ACHN (cell line): ENCODE measurements around the gene VAV2.

Experiments
- DNase-seq: peaks from one replicate; pipeline ENCODE4 v3.0.0-alpha.2; 2015
- in situ Hi-C: cut with HindIII; loops from 2 replicates; pipeline ENCODE4 v1.10.0; 2017; ENCODE audit warnings: low sequenced_read_pairs, low pct_ligation_motif_present, low pct_unique_long_range_greater_than_20kb

VAV2 gene

DNA sequence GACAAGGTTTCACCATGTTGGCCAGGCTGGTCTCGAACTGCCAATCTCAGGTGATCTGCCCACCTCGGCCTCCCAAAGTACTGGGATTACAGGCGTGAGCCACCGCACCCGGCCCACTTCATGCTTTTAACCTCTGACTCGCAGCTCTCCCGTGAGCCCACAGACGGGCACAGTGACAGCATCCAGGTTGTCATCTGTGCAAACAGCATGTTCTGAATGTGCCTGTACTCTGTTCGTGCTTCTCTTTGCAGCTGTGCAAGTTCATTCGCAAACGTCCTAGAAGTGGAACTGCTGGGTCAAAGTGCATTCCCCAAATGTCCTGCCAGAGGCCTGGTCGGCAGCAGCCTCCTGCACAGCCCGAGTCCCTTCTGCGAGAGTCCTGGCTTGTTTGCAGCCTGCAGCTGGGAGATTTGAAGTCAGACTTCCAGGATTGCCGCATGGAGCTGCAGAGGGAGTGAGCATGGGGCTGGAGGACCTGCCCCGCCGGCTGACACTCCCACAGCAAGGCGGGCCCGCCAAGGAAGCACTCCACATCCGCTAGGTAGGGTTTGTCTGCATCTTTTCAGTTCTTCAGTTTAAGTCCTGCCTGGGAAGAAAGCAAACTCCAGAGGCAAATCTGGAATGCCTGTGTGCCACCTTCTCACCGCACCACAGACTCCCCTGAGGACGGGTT lies 36.6 kb upstream of the VAV2 start:
- DNase-seq = no peak
- in situ Hi-C loops = no loop called here

DNA sequence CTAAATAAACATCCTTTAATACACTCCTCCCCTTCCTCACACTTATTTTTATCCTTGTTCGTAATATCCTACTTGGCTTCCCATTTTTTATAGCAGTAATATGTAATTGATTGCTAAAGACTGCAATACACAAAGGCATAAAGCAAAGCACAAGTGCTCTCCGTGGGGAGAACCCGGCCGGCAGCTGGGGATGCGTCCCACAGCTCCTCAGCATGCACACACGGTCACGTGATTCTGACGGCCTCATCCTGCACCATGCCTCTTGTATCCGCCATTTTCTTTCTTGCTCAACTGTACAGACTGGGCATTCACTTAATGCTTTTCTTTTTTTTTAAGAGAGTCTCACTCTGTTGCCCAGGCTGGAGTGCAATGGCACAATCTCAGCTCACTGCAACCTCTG lies 36.0 kb upstream of the VAV2 start:
- no peak for DNase-seq
- in situ Hi-C loops = no loop called here

DNA sequence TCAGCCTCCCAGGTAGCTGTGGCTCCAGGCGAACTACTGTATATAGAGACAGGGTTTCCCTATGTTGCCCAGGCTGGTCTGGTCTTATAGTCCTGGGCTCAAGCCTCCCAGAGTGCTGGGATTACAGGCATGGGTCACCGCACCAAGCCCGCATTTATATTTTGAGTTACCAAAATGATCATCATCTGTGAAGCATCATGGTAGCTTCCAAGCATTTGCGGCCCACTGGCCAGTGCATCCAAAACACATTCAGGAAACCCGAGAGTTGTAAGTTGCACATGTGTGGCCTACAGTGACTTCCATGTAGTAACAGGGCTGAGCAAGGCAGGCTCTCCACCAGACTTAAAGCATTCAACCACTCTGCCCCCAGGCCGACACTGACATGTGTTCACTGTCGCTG lies 35.4 kb upstream of the VAV2 start:
- in situ Hi-C loops = no loop called here
- no peak for DNase-seq

DNA sequence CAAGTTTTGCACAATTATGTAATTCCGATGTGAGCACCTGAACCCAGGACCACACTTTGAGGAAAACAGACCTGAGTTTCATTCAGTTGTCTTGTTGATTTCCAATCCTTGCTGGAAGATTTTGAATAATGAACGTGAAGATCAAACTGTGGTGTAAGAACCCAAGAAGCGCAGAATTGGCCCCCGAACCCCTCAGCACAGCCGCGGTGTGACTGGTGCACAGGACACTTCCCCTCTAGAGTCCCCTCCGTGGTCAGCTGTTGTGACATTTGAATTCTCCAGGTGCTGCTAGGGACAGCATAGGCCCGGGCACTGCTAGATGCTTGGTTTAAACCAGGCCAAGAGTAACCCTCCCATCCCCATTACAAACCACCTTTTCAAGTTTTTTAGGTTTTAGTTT lies 34.9 kb upstream of the VAV2 start:
- in situ Hi-C loops = no loop called here
- DNase-seq = no peak

DNA sequence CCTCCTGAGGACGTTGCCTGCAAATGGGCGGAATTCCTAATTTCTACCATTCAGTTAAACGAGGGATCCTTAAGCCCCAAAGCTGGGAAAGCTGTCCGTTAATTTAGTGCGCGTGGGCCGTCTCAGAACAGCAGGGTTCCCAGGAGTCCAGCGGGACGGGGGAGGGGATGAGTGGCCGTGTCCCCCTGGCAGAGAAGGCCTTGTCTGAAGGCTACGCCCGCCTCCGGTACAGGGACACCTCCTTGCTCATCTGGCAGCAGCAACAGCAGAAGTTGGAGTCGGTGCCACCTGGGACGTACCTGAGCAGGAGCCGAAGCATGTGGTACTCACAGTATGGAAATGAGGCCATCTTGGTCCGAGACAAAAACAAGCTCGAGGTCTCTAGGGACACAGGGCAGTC lies 34.5 kb upstream of the VAV2 start:
- no peak for DNase-seq
- in situ Hi-C loops = no loop called here

DNA sequence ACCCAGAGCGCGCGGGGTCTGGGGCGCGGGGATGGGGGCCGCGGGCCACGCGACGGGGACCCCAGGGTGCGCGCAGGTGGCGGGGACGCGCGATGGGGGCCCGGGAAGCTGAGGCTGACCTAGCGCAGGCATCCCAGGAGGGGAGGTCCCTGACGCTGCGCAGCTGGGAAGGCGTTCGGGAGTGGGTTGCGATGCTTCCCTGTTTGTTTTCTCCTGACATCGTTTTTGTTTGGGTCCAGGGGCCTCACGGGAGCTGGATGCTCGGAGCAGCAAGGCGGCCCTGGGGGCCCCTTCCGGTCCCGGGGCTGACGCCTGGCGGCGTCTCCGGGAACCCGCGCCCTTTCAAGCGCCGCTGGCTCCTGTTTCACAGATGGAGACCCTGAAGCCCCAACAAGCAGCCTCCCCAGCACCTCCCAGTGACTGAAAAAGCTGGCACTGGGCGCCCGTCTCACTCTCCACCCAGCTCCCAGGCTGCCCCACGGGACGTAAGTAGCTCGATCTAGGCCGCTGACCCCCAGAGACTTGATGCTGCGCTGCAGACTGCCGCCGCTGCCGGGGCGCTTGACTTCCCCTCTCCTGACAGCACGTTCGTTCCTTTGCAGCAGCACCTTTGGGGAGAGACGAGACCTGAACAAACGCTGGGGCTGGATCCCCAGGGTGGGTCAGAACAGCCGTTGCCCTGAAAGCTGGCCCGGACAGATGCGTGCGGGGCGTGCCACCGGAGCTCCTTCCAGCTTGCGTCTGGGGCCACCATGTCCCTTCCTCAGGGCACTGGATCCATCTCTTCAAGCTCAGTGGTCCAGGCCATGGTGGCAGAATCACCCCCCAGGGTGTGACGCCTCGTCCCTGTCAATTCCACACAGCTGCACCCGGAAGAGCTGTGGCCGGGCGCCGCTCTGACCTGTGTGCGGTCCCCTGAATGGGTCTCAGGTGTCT lies 33.8 kb upstream of the VAV2 start:
- peak; percentile 31 for DNase-seq

DNA sequence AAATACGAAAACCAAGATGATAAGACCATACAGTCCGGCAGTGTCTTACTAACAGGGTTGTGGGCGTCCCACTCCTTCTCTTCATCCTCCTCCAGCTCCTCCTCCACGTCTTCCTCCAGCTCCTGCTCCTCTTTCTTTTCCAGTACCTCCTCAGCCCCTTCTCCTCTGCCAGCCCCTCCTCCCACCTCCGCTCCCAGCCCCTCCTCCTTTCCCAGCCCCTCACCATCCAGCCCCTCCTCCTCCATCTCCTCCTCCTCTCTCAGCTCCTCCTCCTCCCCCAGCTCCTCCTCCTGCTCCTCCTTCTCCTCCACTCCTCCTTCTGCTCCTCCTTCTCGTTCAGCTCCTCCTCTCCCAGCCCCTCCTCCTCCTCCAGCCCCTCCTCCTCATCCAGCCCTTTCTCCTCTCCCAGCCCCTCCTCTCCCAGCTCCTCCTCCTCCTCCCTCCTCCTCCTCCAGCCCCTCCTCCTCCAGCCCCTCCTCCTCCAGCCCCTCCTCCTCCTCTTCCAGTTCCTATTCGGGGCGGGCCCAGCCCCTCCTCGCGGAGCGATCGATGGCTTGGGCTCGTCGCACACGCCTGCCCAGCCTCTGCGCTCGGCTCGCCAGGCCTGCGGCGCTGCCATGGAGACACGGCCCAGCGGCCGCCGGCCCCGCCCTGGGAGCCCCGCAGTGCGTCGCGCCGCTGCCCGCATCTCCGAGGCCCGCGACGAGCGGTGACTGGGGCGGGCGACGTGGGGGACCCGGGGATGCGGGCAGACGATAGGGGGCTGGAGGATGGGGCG lies 32.9 kb upstream of the VAV2 start, which contains the start of gene BRD3OS:
Gene BRD3OS (plus strand): TSS at position 654 of the 778 bp plus-strand sequence. CDS start 1,267 bp downstream, outside the sequence.
- in situ Hi-C loops = no loop called here
- peak; percentile 94 for DNase-seq

More for the DNA sequence above, 33.8 kb upstream of the VAV2 start:
- in situ Hi-C loops = no loop called here

DNA sequence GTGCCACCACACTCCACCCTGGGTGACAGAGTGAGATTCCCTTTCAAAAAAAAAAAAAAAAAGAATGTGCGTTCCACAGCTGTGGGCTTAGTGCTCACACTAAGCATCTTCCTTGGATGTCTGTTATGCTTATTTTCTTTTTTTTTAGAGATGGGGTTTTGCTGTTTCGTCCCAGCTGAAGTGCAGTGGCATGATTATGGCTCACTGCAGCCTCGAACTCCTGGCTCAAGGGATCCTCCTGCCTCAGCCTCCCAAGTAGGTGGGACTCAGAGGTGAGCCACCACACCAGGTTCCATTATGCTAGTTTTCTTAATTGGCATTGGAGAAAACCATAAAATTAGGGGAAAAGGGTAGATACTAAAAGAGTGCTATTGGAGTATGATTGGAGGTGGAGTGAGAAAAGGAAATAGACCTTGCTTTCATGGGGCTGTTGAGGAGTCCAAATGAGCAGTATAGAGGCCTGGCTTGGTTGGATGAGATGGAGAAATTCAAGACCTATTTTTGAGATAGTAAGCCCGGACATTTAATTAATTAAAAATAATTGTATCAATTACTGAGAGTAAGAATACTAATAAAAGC lies 32.2 kb upstream of the VAV2 start:
- DNase-seq = no peak
- in situ Hi-C loops = no loop called here

DNA sequence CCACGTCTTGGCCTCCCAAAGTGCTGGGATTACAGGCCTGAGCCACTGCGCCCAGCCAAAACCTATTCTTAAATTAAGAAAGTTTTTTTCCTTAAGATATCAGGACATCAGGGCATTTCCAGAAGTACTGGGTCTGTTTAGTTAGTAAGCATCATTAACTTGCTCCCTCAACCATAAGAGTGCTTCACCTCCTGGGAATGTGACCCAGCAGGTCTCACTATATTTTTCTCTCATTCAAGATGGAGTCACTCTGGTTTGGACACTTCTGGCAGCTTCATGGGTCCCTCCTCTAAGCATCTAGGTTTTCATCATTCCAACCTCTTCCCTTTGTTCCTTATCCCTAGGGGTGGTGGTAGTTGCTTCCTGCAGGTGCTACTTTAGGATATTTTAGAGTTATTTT lies 22.8 kb upstream of the VAV2 start:
- peak; percentile 27 for DNase-seq
- in situ Hi-C loops = no loop called here

DNA sequence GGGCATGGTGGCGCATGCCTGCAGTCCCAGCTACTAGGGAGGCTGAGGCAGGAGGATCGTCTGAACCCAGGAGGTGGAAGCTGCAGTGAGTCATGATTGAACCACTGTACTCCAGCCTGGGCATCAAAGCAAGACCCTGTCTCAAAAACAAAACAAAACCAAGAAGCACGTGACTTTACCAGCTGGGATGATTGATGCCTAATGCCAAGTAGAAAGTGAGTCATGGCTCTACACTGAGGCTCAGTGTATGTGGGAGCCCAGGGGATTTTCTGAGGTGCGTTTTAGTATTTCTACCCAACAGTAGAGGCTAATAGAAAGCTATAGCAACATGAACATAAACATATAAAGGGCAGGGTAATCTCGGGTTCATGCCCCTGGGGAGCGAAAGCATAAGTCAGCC lies 19.3 kb upstream of the VAV2 start:
- in situ Hi-C loops = no loop called here
- no peak for DNase-seq

DNA sequence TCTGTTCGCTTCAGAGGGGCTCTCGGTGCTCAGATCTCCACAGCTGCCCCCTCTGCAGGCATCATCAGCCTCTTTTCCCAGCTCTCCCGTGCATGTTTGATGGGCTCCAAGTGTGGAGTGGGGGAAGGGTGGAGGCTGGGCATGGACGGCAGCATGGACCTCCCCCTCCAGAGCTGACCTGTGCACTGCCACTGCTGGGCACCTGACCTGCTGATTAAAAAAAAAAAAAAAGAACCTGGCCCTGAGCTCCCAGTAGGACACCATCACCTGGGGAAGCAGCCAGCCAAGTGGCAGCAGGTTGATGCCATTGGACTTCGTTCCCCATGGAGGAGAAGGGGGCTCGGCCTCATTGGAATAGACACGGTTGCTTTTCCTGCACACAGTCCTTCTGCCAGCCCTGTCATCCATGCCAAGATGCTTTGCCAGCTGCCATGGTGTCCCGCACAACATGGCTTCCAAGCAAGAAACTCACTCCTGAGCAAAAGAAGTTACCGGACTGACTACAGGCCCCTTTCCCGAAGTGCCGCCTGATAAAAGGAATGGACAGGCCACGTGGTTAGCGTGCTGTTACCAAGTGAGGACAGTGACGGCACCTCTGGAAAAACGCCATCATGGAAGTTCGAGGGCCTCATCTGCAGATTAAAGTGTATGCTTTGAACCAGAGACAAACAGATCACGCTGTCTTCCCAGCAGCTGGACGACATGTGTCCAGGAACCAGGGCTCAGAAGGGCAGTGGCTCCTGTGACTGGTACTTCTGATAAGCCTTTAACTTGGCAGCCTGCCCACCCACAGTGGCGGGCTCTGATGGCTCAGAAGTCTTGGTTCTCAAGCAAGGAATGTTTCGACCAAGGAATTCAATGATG lies 18.4 kb upstream of the VAV2 start:
- DNase-seq = no peak
- in situ Hi-C loops = no loop called here

DNA sequence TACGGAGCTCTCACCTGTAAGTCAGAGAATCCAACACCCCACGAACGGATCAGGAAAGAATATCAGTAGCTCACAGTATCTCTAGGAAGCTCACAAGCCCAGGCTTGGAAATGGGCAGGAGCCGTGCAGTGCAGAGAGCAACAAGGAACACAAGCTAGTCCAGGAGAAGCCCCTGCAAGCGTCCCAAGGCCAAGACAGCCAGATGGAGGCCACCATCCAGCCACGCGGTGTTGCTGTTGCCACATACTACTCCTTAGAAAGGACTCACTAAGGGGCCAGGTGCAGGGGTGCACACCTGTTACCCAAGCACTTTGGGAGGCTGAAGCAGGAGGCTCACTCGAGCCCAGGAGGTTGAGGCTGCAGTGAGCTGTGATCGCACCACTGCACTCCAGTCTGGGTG lies 15.4 kb upstream of the VAV2 start:
- DNase-seq = no peak
- in situ Hi-C loops = no loop called here

DNA sequence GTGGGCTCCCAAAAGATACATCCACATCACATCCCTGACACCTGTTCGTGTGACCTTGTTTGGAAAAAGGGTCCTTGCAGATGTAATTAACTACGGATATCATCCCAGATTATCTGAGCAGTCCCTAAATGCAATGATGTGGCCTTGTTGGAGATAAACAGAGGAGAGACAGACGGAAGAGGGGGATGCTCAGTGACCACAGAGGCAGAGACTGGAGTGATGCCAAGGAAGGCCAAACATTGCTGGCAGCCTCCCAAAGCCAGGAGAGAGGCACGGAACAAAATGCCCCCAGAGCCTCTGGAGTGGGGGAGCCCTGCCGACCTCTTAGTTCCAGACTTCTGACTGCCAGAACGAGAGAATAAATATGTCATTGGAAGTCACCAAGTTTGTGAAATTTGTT lies 15.0 kb upstream of the VAV2 start:
- no peak for DNase-seq
- in situ Hi-C loops = no loop called here

DNA sequence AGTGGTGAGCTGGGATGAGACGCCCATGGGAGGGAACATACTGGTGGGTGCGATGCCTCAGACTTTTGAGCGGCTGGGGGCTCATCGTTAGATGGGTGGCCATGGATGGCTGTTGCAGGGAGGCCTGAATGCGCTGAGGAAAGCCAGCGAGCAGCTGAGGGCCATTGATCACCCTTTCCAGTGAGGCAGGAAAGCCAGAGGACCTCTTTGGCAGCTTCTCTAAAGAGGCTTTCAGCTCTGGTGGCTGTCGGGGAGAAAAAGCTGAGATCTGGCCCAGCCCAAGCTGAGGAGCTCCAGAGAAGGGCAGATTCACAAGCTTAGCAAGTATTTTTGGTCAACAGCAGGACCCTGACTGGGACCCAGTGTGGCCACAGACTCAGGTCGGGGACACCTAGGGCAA lies 13.3 kb upstream of the VAV2 start:
- in situ Hi-C loops = no loop called here

DNA sequence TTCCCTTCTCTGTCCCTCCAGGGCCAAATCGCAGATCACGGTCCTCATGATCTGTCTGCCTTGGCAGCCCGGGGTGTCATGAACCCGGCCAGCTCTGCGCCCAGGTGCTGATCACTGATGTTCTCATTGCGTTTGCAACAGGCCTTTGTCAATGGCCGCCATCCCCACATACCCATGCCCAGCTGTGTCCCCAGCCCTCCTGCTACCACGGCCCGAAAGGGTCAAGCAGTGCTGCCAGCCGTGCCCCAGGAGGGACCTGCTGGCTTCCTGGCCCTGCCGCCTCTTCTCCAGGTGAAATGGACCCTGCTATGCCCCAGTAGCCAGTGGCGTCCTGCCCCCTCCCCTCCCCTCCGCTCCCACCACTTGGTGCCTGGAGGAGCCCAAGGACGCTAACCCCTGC lies 12.8 kb upstream of the VAV2 start:
- DNase-seq = no peak
- in situ Hi-C loops = no loop called here

More for the DNA sequence above, 13.3 kb upstream of the VAV2 start:
- no peak for DNase-seq

DNA sequence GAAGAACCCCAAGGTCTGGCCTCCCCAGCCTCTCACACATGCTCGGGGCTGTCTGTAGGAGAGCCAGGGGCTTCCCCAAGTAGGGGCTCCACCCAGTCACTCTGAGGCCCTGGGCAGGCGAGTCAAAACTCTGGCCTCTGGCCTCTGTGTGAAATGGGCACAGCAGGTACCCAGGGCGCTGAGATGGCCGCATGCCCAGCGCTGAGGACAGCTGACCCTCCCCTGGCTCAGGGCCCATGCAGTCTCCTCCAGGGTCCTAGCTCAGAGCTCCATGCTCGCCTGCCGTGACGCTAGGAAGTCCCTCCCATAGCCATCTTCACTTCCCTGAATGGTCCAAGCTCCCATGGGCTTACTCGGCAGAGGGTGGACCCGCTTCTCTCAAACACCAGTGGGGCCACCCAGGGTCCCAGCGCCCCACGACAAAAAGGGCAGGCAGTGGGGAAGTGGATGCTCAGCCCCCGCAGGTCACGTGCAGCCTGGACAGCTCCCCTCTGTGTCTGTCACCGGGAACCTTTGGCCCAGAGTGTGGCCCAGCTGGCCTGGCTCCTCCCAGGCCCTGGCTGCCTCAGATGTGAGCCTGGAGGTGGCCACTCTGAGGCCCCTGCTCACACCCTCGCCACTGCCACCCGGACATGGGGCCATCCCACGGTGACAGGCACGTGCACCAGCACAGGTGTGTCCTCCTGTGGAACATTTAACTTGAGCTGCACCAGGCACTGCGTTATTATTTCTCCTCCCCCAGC lies 12.2 kb upstream of the VAV2 start:
- in situ Hi-C loops = no loop called here
- DNase-seq = no peak

DNA sequence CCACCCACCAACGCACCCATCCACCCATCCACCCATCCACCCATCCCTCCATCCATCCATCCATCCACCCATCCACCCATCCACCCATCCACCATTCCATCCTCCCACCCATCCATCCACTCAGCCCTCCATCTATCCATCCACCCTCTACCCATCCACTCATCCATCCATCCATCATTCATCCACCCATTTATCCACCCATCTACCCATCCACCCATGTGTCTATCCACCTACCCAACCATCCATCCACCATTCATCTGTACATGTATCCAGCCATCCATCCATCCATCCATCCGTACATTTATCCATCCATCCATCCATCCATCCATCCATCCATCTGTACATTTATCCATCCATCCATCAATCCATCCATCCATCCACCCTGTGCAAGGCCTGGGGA lies 11.1 kb upstream of the VAV2 start:
- no peak for DNase-seq
- in situ Hi-C loops = no loop called here
